Fibroblast of lung (primary cell): ENCODE results near the gene NAV3.

ENCODE experiments used
- EZH2 ChIP-seq: IDR thresholded peaks from 2 replicates; pipeline ENCODE4 v1.5.1; 2012; ENCODE audit warnings: low read length, control low read depth, mild to moderate bottlenecking; ENCODE audit errors: missing control alignments
- TF ChIP-seq, protein P1 (sequence below), 2 donors: IDR thresholded peaks in 1 of 2; conservative IDR thresholded peaks in 1 of 2; 1 replicate in 1 of 2; 2 replicates in 1 of 2; pipeline ENCODE4 v1.5.1; 2011 to 2012; ENCODE audit warnings: low read length in 2 of 2, control low read depth in 1 of 2, inconsistent platforms in 1 of 2, low read depth in 1 of 2, mild to moderate bottlenecking in 1 of 2

DNA sequence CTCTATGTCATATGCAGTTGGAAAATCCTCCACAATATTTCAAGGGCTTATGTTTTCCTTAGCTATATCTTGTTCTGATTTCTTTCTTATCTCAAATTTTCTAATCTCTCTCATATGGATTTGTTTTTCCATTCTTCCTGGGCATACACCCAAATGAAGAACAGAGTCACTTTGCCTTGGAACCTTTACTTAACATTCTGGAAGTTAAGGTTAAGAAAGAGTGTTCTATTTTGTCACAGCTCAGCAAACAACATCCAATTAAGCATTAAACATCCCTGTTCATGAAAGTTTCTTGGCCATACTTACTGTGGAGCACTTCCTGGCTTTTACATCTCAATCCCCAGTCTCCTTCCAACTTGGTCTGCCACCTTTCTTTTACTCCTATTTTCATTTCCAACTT is 5.3 kb downstream of the NAV3 start:
- TF ChIP-seq, protein P1, sequence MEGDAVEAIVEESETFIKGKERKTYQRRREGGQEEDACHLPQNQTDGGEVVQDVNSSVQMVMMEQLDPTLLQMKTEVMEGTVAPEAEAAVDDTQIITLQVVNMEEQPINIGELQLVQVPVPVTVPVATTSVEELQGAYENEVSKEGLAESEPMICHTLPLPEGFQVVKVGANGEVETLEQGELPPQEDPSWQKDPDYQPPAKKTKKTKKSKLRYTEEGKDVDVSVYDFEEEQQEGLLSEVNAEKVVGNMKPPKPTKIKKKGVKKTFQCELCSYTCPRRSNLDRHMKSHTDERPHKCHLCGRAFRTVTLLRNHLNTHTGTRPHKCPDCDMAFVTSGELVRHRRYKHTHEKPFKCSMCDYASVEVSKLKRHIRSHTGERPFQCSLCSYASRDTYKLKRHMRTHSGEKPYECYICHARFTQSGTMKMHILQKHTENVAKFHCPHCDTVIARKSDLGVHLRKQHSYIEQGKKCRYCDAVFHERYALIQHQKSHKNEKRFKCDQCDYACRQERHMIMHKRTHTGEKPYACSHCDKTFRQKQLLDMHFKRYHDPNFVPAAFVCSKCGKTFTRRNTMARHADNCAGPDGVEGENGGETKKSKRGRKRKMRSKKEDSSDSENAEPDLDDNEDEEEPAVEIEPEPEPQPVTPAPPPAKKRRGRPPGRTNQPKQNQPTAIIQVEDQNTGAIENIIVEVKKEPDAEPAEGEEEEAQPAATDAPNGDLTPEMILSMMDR (conservative IDR thresholded peaks at IDR 0.05 in 1 of 2, IDR thresholded peaks at IDR 0.05 in 1 of 2; ENCODE audit: low read depth in 1 of 2, low read length in 2 of 2) = no peak
- TF ChIP-seq EZH2 = no peak
